NCI-H748 (cell line): Measurements from ENCODE around the gene FRY.

Experiments used
- DNase-seq: peaks from one replicate; lab custom pipeline; 2025; ENCODE audit not compliant: unreplicated experiment; lab: John Stamatoyannopoulos, UW

Gene FRY

GRCh38 chr13:32016119-32016518 is 15.5 kb upstream of the FRY start:
- DNase-seq: no peak

GRCh38 chr13:32016631-32017030 is 14.9 kb upstream of the FRY start:
- DNase-seq: no peak

- no peak for DNase-seq
These were observed 14.1 kb upstream of the FRY start for GRCh38 chr13:32017474-32017873.

GRCh38 chr13:32019612-32020233 is 11.9 kb upstream of the FRY start:
- peak; percentile 84 for DNase-seq

GRCh38 chr13:32021785-32022184 is 9.8 kb upstream of the FRY start:
- DNase-seq: no peak

- peak; percentile 48 for DNase-seq
These were observed 9.3 kb upstream of the FRY start for GRCh38 chr13:32022311-32022710.

- DNase-seq: no peak
These were observed 8.5 kb upstream of the FRY start for GRCh38 chr13:32023096-32023495.

GRCh38 chr13:32023698-32024097 is 7.9 kb upstream of the FRY start:
- no peak for DNase-seq

GRCh38 chr13:32024750-32025149 is 6.8 kb upstream of the FRY start:
- no peak for DNase-seq

GRCh38 chr13:32025730-32026129 is 5.8 kb upstream of the FRY start:
- DNase-seq: peak; percentile 95

- DNase-seq: peak; percentile 80
These were observed 5.0 kb upstream of the FRY start for GRCh38 chr13:32026623-32027022.

- DNase-seq: peak; percentile 95
These were observed 2.9 kb upstream of the FRY start for GRCh38 chr13:32028711-32029110.

GRCh38 chr13:32029684-32030083 is 1.9 kb upstream of the FRY start:
- DNase-seq: no peak

- DNase-seq: peak; percentile 60
These were observed 319 bp downstream of the FRY start for GRCh38 chr13:32031815-32032370.

- DNase-seq: peak; percentile 58
These were observed 1.2 kb downstream of the FRY start for GRCh38 chr13:32032759-32033158.

- peak; percentile 94 for DNase-seq
These were observed 2.2 kb downstream of the FRY start for GRCh38 chr13:32033744-32034143.

GRCh38 chr13:32035716-32036115 is 4.1 kb downstream of the FRY start:
- no peak for DNase-seq

GRCh38 chr13:32036126-32036695 is 4.6 kb downstream of the FRY start:
- peak; percentile 38 for DNase-seq

- peak; percentile 79 for DNase-seq
These were observed 5.2 kb downstream of the FRY start for GRCh38 chr13:32036757-32037156.

GRCh38 chr13:32037471-32037870 is 5.9 kb downstream of the FRY start:
- no peak for DNase-seq

GRCh38 chr13:32038343-32038742 is 6.8 kb downstream of the FRY start:
- DNase-seq: no peak

GRCh38 chr13:32039056-32039455 is 7.5 kb downstream of the FRY start:
- no peak for DNase-seq

GRCh38 chr13:32039528-32039927 is 8.0 kb downstream of the FRY start:
- no peak for DNase-seq
